22Rv1 (cell line): ENCODE data around the gene CALML4.
"Not testable (repeated sequence)": the region's sequence is repeated elsewhere in the genome, so short reads cannot be mapped to it uniquely, and the experiment has no call there.

Experiments used
- H3K27ac ChIP-seq: fragments of 450-650 bp; 2 replicates; pipeline ENCODE4 v1.5.1; 2017
- ZFX ChIP-seq: fragments of 450-650 bp; IDR thresholded peaks from 2 replicates; pipeline ENCODE4 v1.6.1; 2017; ENCODE audit warnings: antibody characterized with exemption, borderline replicate concordance
- TF ChIP-seq, protein P1 (sequence below): fragments of 450-650 bp; IDR thresholded peaks from 2 replicates; pipeline ENCODE4 v1.5.1; 2017; ENCODE audit warnings: mild to moderate bottlenecking

CALML4 gene

DNA sequence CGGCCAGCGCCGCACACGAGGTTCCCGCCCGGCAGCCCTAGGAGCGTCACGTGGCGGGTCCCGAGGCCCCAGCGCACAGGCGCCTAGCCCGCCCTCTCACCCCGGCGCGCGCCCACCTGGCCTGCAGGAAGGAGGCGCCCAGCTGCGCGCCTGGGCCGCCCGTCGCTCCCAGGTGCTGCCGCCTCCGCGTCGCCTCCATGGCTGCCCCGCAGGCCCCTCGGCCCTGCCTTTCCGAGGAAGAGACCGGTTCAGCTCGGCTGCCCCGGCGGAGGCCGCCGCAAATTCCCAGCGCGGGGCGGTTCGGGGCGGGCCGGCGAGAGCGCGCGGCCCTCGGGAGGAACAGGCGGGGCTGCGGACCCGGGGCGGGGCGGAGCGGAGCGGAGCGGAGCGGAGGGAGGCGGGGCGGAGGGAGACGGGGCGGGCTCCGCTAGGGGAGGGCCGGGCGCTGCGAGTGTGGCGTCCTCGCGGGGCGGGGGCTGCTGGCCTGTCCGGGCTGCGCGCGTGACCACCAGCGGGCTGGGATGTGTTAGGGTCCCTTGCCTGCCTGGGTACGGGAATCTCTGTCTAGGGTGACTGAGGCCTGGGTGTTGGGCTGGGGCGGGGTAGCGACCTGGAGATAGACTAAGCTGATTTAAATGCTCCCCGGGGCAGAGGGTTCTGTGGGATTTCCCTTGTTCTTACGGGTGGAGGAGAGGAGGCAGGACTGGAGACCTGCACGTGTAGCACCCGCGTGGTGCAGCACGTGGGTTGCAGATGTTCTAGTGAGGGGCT is 24.4 kb upstream of the CALML4 start, which contains the start of gene CLN6:
Gene CLN6 (minus strand): TSS at position 343 of the 771 bp plus-strand sequence. CDS start 144 bp downstream, at position 199.
- H3K27ac ChIP-seq, result peak within 1 kb of the TSS; percentile 83
- TF ChIP-seq ZFX, result no peak
- TF ChIP-seq, protein P1, sequence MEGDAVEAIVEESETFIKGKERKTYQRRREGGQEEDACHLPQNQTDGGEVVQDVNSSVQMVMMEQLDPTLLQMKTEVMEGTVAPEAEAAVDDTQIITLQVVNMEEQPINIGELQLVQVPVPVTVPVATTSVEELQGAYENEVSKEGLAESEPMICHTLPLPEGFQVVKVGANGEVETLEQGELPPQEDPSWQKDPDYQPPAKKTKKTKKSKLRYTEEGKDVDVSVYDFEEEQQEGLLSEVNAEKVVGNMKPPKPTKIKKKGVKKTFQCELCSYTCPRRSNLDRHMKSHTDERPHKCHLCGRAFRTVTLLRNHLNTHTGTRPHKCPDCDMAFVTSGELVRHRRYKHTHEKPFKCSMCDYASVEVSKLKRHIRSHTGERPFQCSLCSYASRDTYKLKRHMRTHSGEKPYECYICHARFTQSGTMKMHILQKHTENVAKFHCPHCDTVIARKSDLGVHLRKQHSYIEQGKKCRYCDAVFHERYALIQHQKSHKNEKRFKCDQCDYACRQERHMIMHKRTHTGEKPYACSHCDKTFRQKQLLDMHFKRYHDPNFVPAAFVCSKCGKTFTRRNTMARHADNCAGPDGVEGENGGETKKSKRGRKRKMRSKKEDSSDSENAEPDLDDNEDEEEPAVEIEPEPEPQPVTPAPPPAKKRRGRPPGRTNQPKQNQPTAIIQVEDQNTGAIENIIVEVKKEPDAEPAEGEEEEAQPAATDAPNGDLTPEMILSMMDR, result no peak

DNA sequence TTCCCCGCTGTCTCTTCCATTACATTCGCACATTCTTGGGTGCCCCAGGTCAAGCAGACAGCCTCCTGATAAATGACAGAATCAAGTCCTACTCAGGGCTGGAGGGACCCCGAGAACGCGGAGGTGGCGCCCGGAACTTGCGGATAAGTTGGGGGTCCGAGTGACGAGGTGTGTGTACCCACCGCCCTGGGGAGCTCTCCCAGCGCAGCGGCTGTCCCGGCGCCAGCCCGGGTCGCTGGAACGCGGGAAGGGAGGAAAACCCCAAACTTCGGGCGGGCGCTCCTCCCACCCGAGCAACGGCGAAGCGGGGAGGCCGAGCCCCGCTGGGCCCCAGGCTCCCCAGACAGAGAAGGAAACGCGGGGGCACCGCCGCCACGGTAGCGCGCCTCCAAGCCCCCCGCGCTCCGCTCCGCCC is 23.8 kb upstream of the CALML4 start:
- peak overlapping the region; percentile 83 for H3K27ac ChIP-seq
- TF ChIP-seq, protein P1, result no peak
- TF ChIP-seq ZFX, result no peak

DNA sequence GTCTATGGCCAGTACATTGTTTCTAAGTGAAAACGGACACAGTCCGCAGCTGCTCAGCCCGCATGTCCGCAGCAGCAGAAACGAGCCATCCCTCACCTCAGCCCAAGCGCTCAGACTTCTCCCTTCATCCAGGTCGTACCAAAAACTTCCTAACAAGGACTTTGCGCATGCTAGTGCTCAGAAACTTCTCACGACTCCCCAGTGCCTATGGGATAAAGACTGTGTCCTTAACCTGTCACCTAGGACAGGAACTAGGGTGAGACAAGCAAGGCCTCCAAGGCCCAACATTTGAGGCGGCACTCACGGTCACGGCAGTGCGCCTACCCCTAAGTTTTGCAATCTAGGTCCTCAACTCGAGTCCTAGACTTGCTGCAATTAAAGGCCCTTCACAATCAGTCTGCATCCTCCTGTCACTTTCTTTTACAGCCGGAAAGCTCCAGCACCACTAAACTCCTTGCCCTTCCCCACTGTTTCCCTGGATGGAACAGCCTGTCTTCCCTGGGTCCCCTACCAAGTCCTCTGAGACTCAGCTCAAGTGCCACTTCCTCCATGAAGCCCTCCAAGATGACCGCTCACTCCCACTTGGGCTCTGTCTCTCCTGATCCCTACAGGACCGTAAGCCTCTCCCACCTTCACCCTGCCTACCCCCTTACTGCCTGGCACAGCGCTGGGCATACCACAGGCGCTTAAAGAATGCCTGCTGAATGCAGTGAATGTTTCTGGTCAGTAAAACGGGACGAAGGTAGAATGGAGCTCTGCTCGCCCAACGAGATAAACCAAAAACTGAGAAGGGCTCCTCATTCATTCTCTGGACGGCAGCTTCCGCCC is 23.2 kb upstream of the CALML4 start:
- TF ChIP-seq ZFX, result no peak
- TF ChIP-seq, protein P1, result no peak
- peak overlapping the region; percentile 83 for H3K27ac ChIP-seq

DNA sequence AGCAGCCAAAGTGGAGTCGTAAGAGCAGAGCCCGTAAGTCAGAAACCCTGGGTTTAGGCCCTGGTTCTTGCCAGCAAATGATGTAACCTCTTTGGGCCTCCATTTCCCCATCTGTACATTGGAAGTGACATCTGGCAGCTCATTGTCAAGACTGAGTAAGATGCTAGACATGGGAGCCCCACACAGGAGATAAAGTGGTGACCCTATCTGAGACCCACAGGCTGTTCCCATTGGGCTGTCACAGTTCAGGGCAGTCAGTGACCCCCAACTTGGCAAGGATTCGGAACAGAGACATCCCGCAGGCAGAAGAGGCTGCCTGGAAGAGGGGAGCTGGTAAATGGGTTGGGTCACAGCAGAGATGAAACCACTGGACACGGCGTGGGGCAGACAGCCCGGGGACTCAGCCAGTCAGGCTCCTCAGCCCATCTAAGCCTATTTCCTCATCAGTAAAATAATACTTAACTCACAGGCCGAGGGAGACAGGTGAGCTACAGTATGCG is 22.6 kb upstream of the CALML4 start:
- peak overlapping the region; percentile 83; the same call in 1 of the 2 replicates for H3K27ac ChIP-seq
- TF ChIP-seq, protein P1, result no peak
- no peak for TF ChIP-seq ZFX

DNA sequence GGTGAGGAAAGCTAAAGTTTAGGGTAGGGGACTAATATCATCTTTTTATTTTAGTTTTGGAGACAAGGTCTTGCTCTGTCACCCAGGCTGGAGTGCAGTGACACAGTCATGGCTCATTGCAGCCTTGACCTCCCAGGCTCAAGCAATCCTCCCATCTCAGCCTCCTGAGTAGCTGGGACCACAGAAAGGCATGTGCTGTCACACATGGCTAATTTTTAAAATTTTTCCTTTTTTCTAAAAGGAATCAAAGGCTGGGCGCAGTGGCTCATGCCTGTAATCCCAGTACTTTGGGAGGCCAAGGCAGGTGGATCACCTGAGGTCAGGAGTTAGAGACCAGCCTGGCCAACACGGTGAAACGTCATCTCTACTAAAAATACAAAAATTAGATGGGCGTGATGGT is 20.3 kb upstream of the CALML4 start:
- not testable (repeated sequence) for H3K27ac ChIP-seq

DNA sequence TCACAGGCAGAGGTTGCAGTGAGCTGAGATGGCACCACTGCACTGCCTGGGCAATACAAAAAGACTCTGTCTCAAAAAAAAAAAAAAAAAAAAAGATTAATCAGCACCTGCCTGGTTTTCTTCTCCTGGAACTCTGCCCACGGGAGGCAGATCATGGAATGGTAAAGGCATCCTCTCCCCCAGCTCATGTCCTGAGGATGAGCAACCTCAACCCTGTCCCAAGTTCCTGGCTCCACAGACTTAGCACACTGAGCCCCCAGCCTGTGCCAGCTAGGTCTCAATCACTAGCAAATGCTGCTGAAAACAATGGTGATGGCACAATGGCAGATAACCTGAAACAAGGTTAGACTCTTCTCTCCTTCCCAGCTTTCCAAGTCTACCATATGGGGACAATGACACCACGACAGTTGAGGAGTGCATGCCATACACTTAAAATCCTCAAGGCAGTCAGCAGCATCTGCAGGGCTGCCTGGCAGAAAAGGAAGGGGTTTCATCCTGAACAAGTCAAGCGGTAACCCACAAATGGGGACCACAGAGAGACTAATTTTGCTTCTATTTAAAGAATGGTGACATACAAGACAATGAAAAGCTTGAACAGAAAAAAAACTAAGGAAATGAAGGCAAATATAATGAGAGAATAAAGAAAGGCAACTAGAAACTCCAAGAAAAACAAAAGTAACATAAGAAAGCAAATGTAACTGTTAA is 19.6 kb upstream of the CALML4 start:
- no peak overlapping the region for H3K27ac ChIP-seq
- TF ChIP-seq, protein P1, result no peak
- no peak for TF ChIP-seq ZFX

DNA sequence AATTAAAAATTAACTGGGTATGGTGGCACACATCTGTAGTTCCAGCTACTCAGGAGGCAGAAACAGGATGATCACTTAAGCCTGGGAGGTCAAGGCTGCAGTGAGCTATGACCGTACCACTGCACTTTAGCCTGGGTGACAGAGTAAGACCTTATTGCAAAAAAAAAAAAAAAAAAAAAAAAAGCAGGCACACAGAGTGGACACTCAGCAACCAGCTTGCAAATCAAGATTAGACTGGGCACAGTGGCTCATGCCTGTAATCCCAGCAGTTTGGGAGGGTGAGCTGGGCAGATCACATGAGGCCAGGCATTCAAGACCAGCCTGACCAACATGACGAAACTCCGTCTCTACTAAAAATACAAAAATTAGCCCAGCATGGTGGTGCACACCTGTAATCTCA is 19.0 kb upstream of the CALML4 start:
- TF ChIP-seq, protein P1, result no peak
- no peak for TF ChIP-seq ZFX
- H3K27ac ChIP-seq, result no peak overlapping the region
